ENCODE results near the gene CCDC106. TPM values are rescaled to one million over a fixed set of nuclear protein-coding genes. Genes with fewer than 3 reads are reported as not detected.

Gene CCDC106
- total RNA-seq, 1 donor from 2014 or later, result 17.9 TPM

GRCh38 chr19:55602104-55603001 is 45.7 kb upstream of the CCDC106 start:
- no peak for DNase-seq (ENCODE audit: low read depth)
- TF ChIP-seq, protein P1, sequence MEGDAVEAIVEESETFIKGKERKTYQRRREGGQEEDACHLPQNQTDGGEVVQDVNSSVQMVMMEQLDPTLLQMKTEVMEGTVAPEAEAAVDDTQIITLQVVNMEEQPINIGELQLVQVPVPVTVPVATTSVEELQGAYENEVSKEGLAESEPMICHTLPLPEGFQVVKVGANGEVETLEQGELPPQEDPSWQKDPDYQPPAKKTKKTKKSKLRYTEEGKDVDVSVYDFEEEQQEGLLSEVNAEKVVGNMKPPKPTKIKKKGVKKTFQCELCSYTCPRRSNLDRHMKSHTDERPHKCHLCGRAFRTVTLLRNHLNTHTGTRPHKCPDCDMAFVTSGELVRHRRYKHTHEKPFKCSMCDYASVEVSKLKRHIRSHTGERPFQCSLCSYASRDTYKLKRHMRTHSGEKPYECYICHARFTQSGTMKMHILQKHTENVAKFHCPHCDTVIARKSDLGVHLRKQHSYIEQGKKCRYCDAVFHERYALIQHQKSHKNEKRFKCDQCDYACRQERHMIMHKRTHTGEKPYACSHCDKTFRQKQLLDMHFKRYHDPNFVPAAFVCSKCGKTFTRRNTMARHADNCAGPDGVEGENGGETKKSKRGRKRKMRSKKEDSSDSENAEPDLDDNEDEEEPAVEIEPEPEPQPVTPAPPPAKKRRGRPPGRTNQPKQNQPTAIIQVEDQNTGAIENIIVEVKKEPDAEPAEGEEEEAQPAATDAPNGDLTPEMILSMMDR (conservative IDR thresholded peaks at IDR 0.05; ENCODE audit: low read depth, low read length), result no peak
- no peak overlapping the region for H3K4me3 ChIP-seq (ENCODE audit: low read depth, low read length)

GRCh38 chr19:55603115-55603514 is 44.9 kb upstream of the CCDC106 start:
- DNase-seq (ENCODE audit: low read depth), result no peak
- TF ChIP-seq, protein P1 (conservative IDR thresholded peaks at IDR 0.05; ENCODE audit: low read depth, low read length), result no peak
- no peak overlapping the region for H3K4me3 ChIP-seq (ENCODE audit: low read depth, low read length)

DNA sequence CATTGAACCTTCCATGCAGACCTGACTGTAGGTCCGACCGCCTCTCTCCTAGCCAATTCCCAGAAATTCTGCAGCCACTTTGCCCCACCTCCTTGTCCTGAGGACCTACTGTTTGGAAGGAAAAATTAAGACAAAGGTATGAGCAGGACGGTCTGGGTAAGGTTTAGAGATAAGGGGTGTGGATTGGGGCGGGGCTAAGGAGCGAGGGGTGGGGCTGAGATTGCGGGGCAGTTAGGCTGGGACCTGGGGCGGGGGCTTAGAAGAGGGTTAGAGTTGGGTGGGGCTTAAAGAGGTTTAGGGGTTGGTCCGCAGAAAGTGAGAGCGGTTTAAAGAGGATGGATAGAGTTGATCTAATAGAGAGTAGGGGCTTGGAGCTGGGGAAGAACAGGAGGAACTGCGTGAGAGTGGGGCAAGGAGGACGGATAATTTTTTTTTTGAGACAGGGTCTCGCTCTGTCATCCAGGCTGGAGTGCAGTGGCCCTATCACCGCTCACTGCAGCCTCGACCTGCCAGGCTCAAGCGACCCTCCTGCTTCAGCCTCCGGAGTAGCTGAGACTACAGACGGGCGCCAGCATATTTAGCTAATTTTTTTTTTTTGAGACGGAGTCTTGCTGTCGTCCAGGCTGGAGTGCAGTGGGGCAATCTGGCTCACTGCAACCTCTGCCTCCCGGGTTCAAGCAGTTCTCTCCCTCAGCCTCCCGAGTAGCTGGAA is 44.3 kb upstream of the CCDC106 start:
- DNase-seq (ENCODE audit: low read depth), result no peak

GRCh38 chr19:55605207-55605636 is 42.8 kb upstream of the CCDC106 start:
- TF ChIP-seq, protein P1 (conservative IDR thresholded peaks at IDR 0.05; ENCODE audit: low read depth, low read length), result no peak
- no peak for DNase-seq (ENCODE audit: low read depth)
- peak overlapping the region; percentile 86 for H3K4me3 ChIP-seq (ENCODE audit: low read depth, low read length)

More for the DNA sequence above, 44.3 kb upstream of the CCDC106 start:
- TF ChIP-seq, protein P1 (conservative IDR thresholded peaks at IDR 0.05; ENCODE audit: low read depth, low read length), result no peak
- no peak overlapping the region for H3K4me3 ChIP-seq (ENCODE audit: low read depth, low read length)

DNA sequence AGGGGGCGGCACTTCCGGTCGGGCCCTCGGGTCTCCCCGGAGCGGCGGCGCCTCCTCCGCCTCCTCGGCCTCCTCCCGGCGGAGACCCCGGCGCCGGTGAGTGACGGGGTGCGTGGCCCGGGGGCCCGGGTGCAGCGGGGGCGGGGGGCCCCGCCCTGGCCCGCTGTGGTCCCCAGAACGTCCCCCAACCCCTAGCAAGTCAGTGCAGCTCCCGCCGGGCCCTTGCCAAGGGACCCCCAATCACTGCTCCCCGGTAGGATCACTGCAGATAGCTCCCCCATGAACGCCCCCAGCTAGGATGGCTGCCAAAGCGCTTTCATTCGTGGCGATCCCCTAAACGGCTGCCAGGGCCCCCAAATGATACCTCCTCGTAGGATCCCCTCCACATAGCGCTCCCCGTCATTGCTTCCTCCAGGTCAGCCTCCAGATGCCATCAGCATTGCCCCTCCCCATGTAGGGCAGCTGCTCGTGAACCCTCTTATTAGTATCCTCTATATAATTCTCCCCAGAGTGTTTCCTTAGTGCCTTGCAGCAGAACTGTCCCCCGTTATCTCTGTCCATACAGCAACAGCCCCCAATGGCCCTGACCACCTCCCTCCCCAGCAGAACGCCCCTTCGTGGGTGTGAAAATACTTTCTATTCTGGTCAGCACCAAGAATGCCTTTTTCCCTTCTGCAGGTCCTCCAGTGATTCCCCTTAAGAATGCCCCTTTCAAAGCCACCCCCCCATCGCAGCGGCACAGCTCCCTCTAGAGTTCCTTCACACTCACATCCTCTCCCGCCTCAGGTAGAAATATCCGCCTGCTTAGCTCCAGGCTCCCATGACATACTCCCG is 42.2 kb upstream of the CCDC106 start, which contains the start of gene ZNF865:
Gene ZNF865 (plus strand): TSS at position 11 of the 834 bp plus-strand sequence. CDS start 7,972 bp downstream, outside the sequence.
- H3K4me3 ChIP-seq (ENCODE audit: low read depth, low read length), result peak within 1 kb of the TSS; percentile 86
- TF ChIP-seq, protein P1 (conservative IDR thresholded peaks at IDR 0.05; ENCODE audit: low read depth, low read length), result peak; percentile 88
- no peak for DNase-seq (ENCODE audit: low read depth)

GRCh38 chr19:55606471-55606787 is 41.6 kb upstream of the CCDC106 start:
- peak overlapping the region; percentile 86 for H3K4me3 ChIP-seq (ENCODE audit: low read depth, low read length)
- no peak for DNase-seq (ENCODE audit: low read depth)
- TF ChIP-seq, protein P1 (conservative IDR thresholded peaks at IDR 0.05; ENCODE audit: low read depth, low read length), result no peak

All from epithelial cell of proximal tubule (primary cell).